ENCODE results near the gene ZNF317. TPM values are rescaled to one million over a fixed set of nuclear protein-coding genes. Genes with fewer than 3 reads are reported as not detected.
A peak's percentile ranks its signal among the peaks of the same experiment; 100 is the strongest.
"Not testable (repeated sequence)": the region's sequence is repeated elsewhere in the genome, so short reads cannot be mapped to it uniquely, and the experiment has no call there.

The ZNF317 gene
- total RNA-seq, 2 donors from 2014 or later: 66.2 to 77.4 TPM

DNA sequence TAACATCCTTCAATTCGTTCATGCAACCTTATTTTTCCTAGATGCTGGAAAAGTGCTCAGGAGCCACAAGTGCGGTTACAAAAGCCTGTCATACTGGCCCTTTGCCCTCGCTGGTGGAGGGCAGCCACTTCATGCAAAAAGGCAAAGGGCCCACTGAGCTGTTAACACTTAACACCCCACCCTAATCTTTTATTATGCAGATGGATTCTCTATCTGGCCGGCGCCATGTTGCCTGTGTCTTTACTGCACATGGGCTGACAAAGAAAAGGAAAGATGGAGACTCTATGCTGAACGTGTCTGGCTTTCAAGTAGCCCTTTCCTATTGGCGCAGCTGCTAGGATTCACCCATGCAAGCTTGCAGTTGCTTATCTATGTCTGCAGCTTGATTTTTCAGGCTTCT, 49.3 kb downstream of the ZNF317 start:
- H3K36me3 Mint-ChIP-seq (ENCODE audit: low read depth): peaks cover 2% of the 10 kb centered on the region
- no peaks in the 10 kb centered on the region for H3K9me3 ChIP-seq (ENCODE audit: control insufficient read depth, low read length, poor library complexity, severe bottlenecking)
- H3K4me3 Mint-ChIP-seq: no peak overlapping the region
- H3K27me3 Mint-ChIP-seq: peaks cover 39% of the 10 kb centered on the region
- no peaks in the 10 kb centered on the region for H3K4me1 Mint-ChIP-seq
- DNase-seq (no peak), ATAC-seq (no peak)
- no peak overlapping the region for H3K27ac Mint-ChIP-seq

DNA sequence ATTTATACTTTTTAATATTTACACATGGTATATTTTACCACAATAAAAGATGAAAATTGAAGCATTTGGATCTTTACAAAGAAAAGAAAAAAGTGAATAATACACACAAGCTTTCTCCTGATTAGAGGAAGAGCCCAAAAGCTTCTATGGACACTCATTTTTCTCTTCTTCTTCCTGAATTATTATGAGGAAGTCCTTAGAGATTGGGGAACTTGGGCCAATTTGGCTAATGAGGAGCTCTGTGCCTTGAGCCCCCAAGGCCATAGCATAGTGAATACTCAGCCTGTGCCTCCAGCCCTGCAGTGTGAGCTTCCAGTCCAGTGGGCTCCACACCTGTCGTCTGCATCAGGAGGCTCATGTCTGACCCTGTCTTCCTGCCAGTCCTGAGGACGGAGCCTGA, 57.8 kb downstream of the ZNF317 start:
- not testable (repeated sequence) for H3K27ac Mint-ChIP-seq; H3K4me3 Mint-ChIP-seq; H3K9me3 ChIP-seq (ENCODE audit: control insufficient read depth, low read length, poor library complexity, severe bottlenecking); ATAC-seq; H3K4me1 Mint-ChIP-seq; DNase-seq; H3K36me3 Mint-ChIP-seq (ENCODE audit: low read depth)
- peaks cover 44% of the 10 kb centered on the region for H3K27me3 Mint-ChIP-seq

- Mint-ChIP-seq H3K36me3 (ENCODE audit: low read depth) (no peaks in the 10 kb centered on the region), H3K27ac (no peak overlapping the region), H3K27me3 (peaks cover 30% of the 10 kb centered on the region), H3K4me1 (peaks cover 6% of the 10 kb centered on the region), H3K4me3 (peak overlapping the region; percentile 21)
- DNase-seq (peak; percentile 25 to 57 (median 36)), ATAC-seq (peak; percentile 70)
- no peaks in the 10 kb centered on the region for H3K9me3 ChIP-seq (ENCODE audit: control insufficient read depth, low read length, poor library complexity, severe bottlenecking)
Observed at GRCh38 chr19:9205501-9206113, 65.4 kb downstream of the ZNF317 start.

Other genes starting within 250 kb of the ZNF317 start
- gene MUC16, start 130.0 kb upstream of the ZNF317 start, total RNA-seq: under 1 TPM in 1 of 2 donors, not detected in 1; 0.05 TPM
- gene OR1M1, start 53.3 kb upstream of the ZNF317 start, total RNA-seq: not detected
- gene OR7G2, start 32.9 kb upstream of the ZNF317 start, total RNA-seq: not detected
- not detected for gene OR7G1, start 24.6 kb upstream of the ZNF317 start, total RNA-seq
- not detected for gene OR7G3, start 13.4 kb upstream of the ZNF317 start, total RNA-seq
- gene OR7D2, start 38.6 kb downstream of the ZNF317 start, total RNA-seq: not detected
- not detected for gene OR7D4, start 79.2 kb downstream of the ZNF317 start, total RNA-seq
- not detected for gene OR7E24, start 110.5 kb downstream of the ZNF317 start, total RNA-seq
- gene ZNF699, start 169.4 kb downstream of the ZNF317 start, total RNA-seq: 10 to 100 TPM; 11.3 to 12.0 TPM
- 10 to 100 TPM in 1 of 2 donors, 1 to 10 TPM in 1; 5.3 to 16.6 TPM for gene ZNF559, start 183.8 kb downstream of the ZNF317 start, total RNA-seq
- gene ZNF177, start 222.6 kb downstream of the ZNF317 start, total RNA-seq: 1 to 10 TPM in 1 of 2 donors, under 1 TPM in 1; 0.31 to 1.1 TPM